OCI-LY7 (cell line): ENCODE results near the gene MTCL1. TPM values are rescaled to one million over a fixed set of nuclear protein-coding genes. Genes with fewer than 3 reads are reported as not detected.

Source experiments
- BruUV-seq: library from RNA; stranded (reverse); fragments of 400-500 nt; replicated peaks from 2 replicates; lab custom pipeline; 2021; lab: Mats Ljungman, UMichigan
- CTCF ChIA-PET: fragments of 300-600 bp; sonication (Branson Sonifier 250); formaldehyde crosslinking; loops from one replicate; lab custom pipeline; 2022; ENCODE audit warnings: antibody characterized with exemption; ENCODE audit not compliant: unreplicated experiment; lab: Charles Lee
- POLR2A ChIA-PET: fragments of 300-600 bp; sonication (Branson Sonifier 250); formaldehyde crosslinking; loops from one replicate; lab custom pipeline; 2022; ENCODE audit warnings: antibody characterized with exemption; lab: Charles Lee
- DNase-seq: peaks from one replicate; pipeline ENCODE4 v3.0.0-alpha.2; 2015; ENCODE audit warnings: low spot score
- H2AFZ ChIP-seq: fragments of 200-600 bp; sonication (generic), shearing (Covaris generic); 2 replicates; pipeline ENCODE4 v1.6.1; 2014; ENCODE audit warnings: mild to moderate bottlenecking, antibody characterized with exemption, low read length, moderate library complexity
- H3K27ac ChIP-seq: fragments of 200-600 bp; sonication (generic); 2 replicates; pipeline ENCODE4 v1.5.1; 2014; ENCODE audit warnings: mixed run types, low read depth, mild to moderate bottlenecking, moderate library complexity, low read length, inconsistent platforms; ENCODE audit not compliant: poor library complexity, severe bottlenecking
- H3K36me3 ChIP-seq: fragments of 200-600 bp; sonication (generic); 2 replicates; pipeline ENCODE4 v1.6.1; 2014; ENCODE audit warnings: mild to moderate bottlenecking, antibody characterized with exemption, low read length, moderate library complexity, mixed read lengths; ENCODE audit not compliant: insufficient read depth
- H3K4me1 ChIP-seq: fragments of 200-600 bp; sonication (generic); 2 replicates; pipeline ENCODE4 v1.5.1; 2014; ENCODE audit warnings: mild to moderate bottlenecking, low read length; ENCODE audit not compliant: insufficient read depth, poor library complexity, severe bottlenecking
- H3K4me2 ChIP-seq: fragments of 200-600 bp; sonication (generic); 2 replicates; pipeline ENCODE4 v1.6.1; 2014; ENCODE audit warnings: mild to moderate bottlenecking, low read length
- H3K4me3 ChIP-seq: fragments of 200-600 bp; sonication (generic); 2 replicates; pipeline ENCODE4 v1.5.1; 2014; ENCODE audit warnings: mild to moderate bottlenecking, low read depth, low read length; ENCODE audit not compliant: poor library complexity, severe bottlenecking
- H3K79me2 ChIP-seq: fragments of 200-600 bp; sonication (generic); 2 replicates; pipeline ENCODE4 v1.6.1; 2016; ENCODE audit warnings: low read depth, mild to moderate bottlenecking, low read length, moderate library complexity, mixed read lengths; ENCODE audit not compliant: insufficient read depth
- H3K9me2 ChIP-seq: fragments of 200-600 bp; sonication (generic); 2 replicates; pipeline ENCODE4 v1.6.1; 2016; ENCODE audit warnings: mild to moderate bottlenecking, low read length, mixed read lengths; ENCODE audit not compliant: insufficient read depth
- H3K9me3 ChIP-seq: fragments of 200-600 bp; sonication (generic); 2 replicates; pipeline ENCODE4 v1.6.1; 2014; ENCODE audit warnings: mild to moderate bottlenecking, mixed run types, low read length, mixed read lengths
- H4K20me1 ChIP-seq: fragments of 200-600 bp; sonication (generic); 2 replicates; pipeline ENCODE4 v1.6.1; 2014; ENCODE audit warnings: mild to moderate bottlenecking, antibody characterized with exemption, low read length, moderate library complexity, mixed read lengths; ENCODE audit not compliant: insufficient read depth
- EZH2phosphoT487 ChIP-seq: fragments of 200-600 bp; sonication (generic); IDR thresholded peaks from 2 replicates; pipeline ENCODE4 v1.6.1; 2018; ENCODE audit warnings: low read depth, borderline replicate concordance, mild to moderate bottlenecking, mixed run types, antibody characterized with exemption, low read length, moderate library complexity, mixed read lengths
- intact Hi-C: fragments of 100-400 bp; cut with micrococcal nuclease; formaldehyde crosslinking; loops from one replicate; pipeline ENCODE4 v1.10.0; 2022; ENCODE audit not compliant: unreplicated experiment
- total RNA-seq, 2 experiments: library from RNA; depleted of rRNA in 1 of 2; stranded (reverse); fragments of >200 nt in 1 of 2; shearing (Covaris generic) in 1 of 2; gene quantifications; 2 replicates each; pipeline ENCODE4 v1.2.3, GENCODE V29; 2014 to 2022
- TF ChIP-seq, protein P1 (sequence below): fragments of 200-600 bp; sonication (generic); conservative IDR thresholded peaks from 2 replicates; pipeline ENCODE4 v1.5.1; 2014; ENCODE audit warnings: mild to moderate bottlenecking, antibody characterized with exemption, low read length, moderate library complexity, mixed read lengths

Gene MTCL1
- total RNA-seq, 2 experiments from 2014 or later: 96.8 to 159 TPM

DNA sequence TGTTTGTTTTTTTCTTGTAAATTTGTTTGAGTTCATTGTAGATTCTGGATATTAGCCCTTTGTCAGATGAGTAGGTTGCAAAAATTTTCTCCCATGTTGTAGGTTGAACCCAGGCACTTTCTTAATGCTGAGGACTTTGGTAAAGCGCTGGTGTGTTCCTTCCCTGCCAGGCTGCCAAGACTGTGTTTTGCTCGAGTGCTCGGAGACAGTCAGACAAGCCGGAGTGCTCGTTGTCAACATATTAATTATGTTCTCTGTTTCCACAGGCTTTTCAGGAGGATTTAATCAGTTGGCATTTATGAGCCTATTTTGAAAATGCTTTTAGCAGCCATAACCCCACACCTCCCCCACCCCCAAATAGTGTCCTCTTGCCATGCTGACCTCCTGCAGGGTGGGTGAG, 6.4 kb downstream of the MTCL1 start:
- Histone ChIP-seq H3K27ac (no peak overlapping the region), H3K9me3 (no peaks in the 10 kb centered on the region), H3K4me1 (peaks cover 22% of the 10 kb centered on the region), H3K4me2 (no peak overlapping the region), H3K36me3 (peaks cover 82% of the 10 kb centered on the region), H3K9me2 (no peaks in the 10 kb centered on the region), H4K20me1 (peaks cover 6% of the 10 kb centered on the region), H3K4me3 (no peak overlapping the region), H2AFZ (no peak overlapping the region), H3K79me2 (peaks cover 93% of the 10 kb centered on the region)
- BruUV-seq: no TSS peak
- TF ChIP-seq EZH2phosphoT487: no peak
- TF ChIP-seq, protein P1, sequence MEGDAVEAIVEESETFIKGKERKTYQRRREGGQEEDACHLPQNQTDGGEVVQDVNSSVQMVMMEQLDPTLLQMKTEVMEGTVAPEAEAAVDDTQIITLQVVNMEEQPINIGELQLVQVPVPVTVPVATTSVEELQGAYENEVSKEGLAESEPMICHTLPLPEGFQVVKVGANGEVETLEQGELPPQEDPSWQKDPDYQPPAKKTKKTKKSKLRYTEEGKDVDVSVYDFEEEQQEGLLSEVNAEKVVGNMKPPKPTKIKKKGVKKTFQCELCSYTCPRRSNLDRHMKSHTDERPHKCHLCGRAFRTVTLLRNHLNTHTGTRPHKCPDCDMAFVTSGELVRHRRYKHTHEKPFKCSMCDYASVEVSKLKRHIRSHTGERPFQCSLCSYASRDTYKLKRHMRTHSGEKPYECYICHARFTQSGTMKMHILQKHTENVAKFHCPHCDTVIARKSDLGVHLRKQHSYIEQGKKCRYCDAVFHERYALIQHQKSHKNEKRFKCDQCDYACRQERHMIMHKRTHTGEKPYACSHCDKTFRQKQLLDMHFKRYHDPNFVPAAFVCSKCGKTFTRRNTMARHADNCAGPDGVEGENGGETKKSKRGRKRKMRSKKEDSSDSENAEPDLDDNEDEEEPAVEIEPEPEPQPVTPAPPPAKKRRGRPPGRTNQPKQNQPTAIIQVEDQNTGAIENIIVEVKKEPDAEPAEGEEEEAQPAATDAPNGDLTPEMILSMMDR: no peak
- POLR2A ChIA-PET: no interaction called here
- CTCF ChIA-PET: no interaction called here
- DNase-seq: no peak
- intact Hi-C loops: no loop called here

DNA sequence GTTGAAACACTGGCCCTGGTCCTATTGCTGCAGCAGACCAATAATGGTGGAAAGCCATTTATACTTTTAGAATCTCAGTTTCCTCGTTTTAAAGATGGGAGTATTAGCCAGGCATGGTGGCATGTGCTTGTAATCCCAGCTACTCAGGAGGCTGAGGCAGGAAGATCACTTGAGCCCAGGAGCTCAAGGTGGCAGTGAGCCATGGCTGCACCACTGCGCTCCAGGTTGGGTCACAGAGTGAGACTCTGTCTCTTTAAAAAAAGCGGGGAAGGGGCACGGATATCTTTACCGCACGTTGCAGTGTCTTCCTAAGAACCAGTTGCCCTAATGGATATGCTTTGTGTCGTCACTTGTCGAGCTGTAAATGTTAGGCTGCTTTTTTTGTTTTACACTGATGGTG, 8.3 kb downstream of the MTCL1 start:
- no peaks in the 10 kb centered on the region for H3K9me2 ChIP-seq
- H3K27ac ChIP-seq: no peak overlapping the region
- intact Hi-C loops: no loop called here
- no peaks in the 10 kb centered on the region for H3K9me3 ChIP-seq
- peaks cover 84% of the 10 kb centered on the region for H3K36me3 ChIP-seq
- no TSS peak for BruUV-seq
- no peak overlapping the region for H3K4me2 ChIP-seq
- H2AFZ ChIP-seq: no peak overlapping the region
- H3K4me3 ChIP-seq: no peak overlapping the region
- DNase-seq: no peak
- peaks cover 25% of the 10 kb centered on the region for H3K4me1 ChIP-seq
- no peaks in the 10 kb centered on the region for H4K20me1 ChIP-seq
- peaks cover 91% of the 10 kb centered on the region for H3K79me2 ChIP-seq
- CTCF ChIA-PET: no interaction called here
- POLR2A ChIA-PET: interaction anchor here (1.5 kb wide), 1 partner anchor 8 kb away, joined by 3 read pairs; no protein-coding TSS in a partner anchor
- no peak for TF ChIP-seq EZH2phosphoT487
- TF ChIP-seq, protein P1: no peak

DNA sequence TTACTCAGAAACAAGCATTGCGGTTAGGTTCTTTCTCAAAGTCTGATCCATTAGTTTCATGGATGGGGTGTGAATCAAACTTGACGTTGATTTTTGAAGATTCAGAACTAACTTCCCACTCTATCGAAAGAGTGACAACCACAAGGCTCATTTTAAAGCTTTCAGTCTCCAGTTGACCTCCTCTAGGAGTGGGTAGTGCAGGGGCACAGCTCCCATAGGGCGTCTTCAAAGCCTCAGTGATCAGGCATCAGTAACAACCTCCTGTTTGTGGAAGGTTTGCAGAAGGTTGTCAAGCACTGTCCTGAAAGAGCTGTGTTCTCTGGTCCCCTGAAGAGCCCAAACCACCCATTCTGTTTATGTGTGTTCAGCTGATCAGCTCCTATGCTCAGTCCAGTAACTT, 10.2 kb downstream of the MTCL1 start:
- H3K4me2 ChIP-seq: no peak overlapping the region
- H2AFZ ChIP-seq: no peak overlapping the region
- no TSS peak for BruUV-seq
- H3K4me1 ChIP-seq: peaks cover 10% of the 10 kb centered on the region
- ChIA-PET CTCF (no interaction called here), POLR2A (interaction anchor here (0.7 kb wide), 1 partner anchor 13 kb away, joined by 4 read pairs; no protein-coding TSS in a partner anchor)
- no peaks in the 10 kb centered on the region for H3K9me2 ChIP-seq
- DNase-seq: no peak
- no peaks in the 10 kb centered on the region for H3K9me3 ChIP-seq
- H3K79me2 ChIP-seq: peaks cover 83% of the 10 kb centered on the region
- intact Hi-C loops: no loop called here
- peaks cover 91% of the 10 kb centered on the region for H3K36me3 ChIP-seq
- no peak overlapping the region for H3K4me3 ChIP-seq
- H3K27ac ChIP-seq: no peak overlapping the region
- no peaks in the 10 kb centered on the region for H4K20me1 ChIP-seq
- TF ChIP-seq, protein P1: no peak
- no peak for TF ChIP-seq EZH2phosphoT487
